PC-3 (cell line): ENCODE measurements around the gene RPS15. TPM values are rescaled to one million over a fixed set of nuclear protein-coding genes. Genes with fewer than 3 reads are reported as not detected.

Source experiments
- ATAC-seq: fragments of 200-7000 bp; cut with Tn5 transposase; 2 replicates; pipeline ENCODE4 v1.9.1; 2020; ENCODE audit warnings: mild to moderate bottlenecking, moderate library complexity
- BruUV-seq: library from RNA; stranded (reverse); fragments of 400-500 nt; replicated peaks from 2 replicates; lab custom pipeline; 2021; lab: Mats Ljungman, UMichigan
- CTCF ChIA-PET: fragments of 300-600 bp; sonication (Branson Sonifier 250); formaldehyde crosslinking; loops from one replicate; lab custom pipeline; 2022; ENCODE audit warnings: antibody characterized with exemption; lab: Charles Lee
- POLR2A ChIA-PET: fragments of 300-600 bp; sonication (Branson Sonifier 250); formaldehyde crosslinking; loops from one replicate; lab custom pipeline; 2022; ENCODE audit warnings: antibody characterized with exemption; ENCODE audit not compliant: unreplicated experiment; lab: Charles Lee
- DNase-seq: peaks from one replicate; pipeline ENCODE4 v3.0.0-alpha.2; 2015
- H2AFZ ChIP-seq: fragments of 300-600 bp; sonication (generic); 2 replicates; pipeline ENCODE4 v1.6.0; 2016; ENCODE audit warnings: antibody characterized with exemption, low read length
- H3F3A ChIP-seq: fragments of 300-600 bp; sonication (generic); one replicate; pipeline ENCODE4 v1.6.0; 2017; ENCODE audit warnings: antibody characterized with exemption, low read length, control low read depth, mild to moderate bottlenecking; ENCODE audit not compliant: unreplicated experiment
- H3K27ac ChIP-seq: fragments of 300-600 bp; sonication (generic); 2 replicates; pipeline ENCODE4 v1.5.1; 2016; ENCODE audit warnings: mild to moderate bottlenecking, low read length
- H3K27me3 ChIP-seq: fragments of 300-600 bp; sonication (generic); 2 replicates; pipeline ENCODE4 v1.6.1; 2016; ENCODE audit warnings: low read length, mixed read lengths
- H3K36me3 ChIP-seq: fragments of 300-600 bp; sonication (generic); 2 replicates; pipeline ENCODE4 v1.6.1; 2016; ENCODE audit warnings: low read depth, mixed run types, low read length, mixed read lengths
- H3K4me1 ChIP-seq: fragments of 300-600 bp; sonication (generic); 2 replicates; pipeline ENCODE4 v1.5.1; 2016; ENCODE audit warnings: low read length; ENCODE audit not compliant: insufficient read depth
- H3K4me2 ChIP-seq: fragments of 300-600 bp; sonication (generic); 2 replicates; pipeline ENCODE4 v1.6.0; 2016; ENCODE audit warnings: low read length
- H3K4me3 ChIP-seq: fragments of 300-600 bp; sonication (generic); 2 replicates; pipeline ENCODE4 v1.5.1; 2016; ENCODE audit warnings: mild to moderate bottlenecking, low read length, mixed read lengths
- H3K79me2 ChIP-seq: fragments of 300-600 bp; sonication (generic); 2 replicates; pipeline ENCODE4 v1.6.1; 2017; ENCODE audit warnings: low read length, mixed read lengths
- H3K9ac ChIP-seq: fragments of 300-600 bp; sonication (generic); 2 replicates; pipeline ENCODE4 v1.6.0; 2016; ENCODE audit warnings: mild to moderate bottlenecking, low read length
- H3K9me2 ChIP-seq: fragments of 300-600 bp; sonication (generic); replicated peaks from 2 replicates; pipeline ENCODE4 v1.6.1; 2016; ENCODE audit warnings: mixed run types, low read length, mixed read lengths
- H3K9me3 ChIP-seq: fragments of 300-600 bp; sonication (generic); 2 replicates; pipeline ENCODE4 v1.6.1; 2016; ENCODE audit warnings: low read length, mixed read lengths
- H4K20me1 ChIP-seq: fragments of 300-600 bp; sonication (generic); 2 replicates; pipeline ENCODE4 v1.6.1; 2016; ENCODE audit warnings: low read length, mixed read lengths
- CTCF ChIP-seq: fragments of 300-600 bp; sonication (generic); conservative IDR thresholded peaks from 2 replicates; pipeline ENCODE4 v1.5.1; 2017; ENCODE audit warnings: antibody characterized with exemption, low read depth, mild to moderate bottlenecking, low read length
- EZH2 ChIP-seq: fragments of 300-600 bp; sonication (generic); IDR thresholded peaks from one replicate; pipeline ENCODE4 v1.6.1; 2017; ENCODE audit warnings: antibody characterized with exemption, mild to moderate bottlenecking, low read length; ENCODE audit not compliant: unreplicated experiment
- EZH2phosphoT487 ChIP-seq: fragments of 300-600 bp; sonication (generic); IDR thresholded peaks from 2 replicates; pipeline ENCODE4 v1.6.1; 2018; ENCODE audit warnings: mild to moderate bottlenecking, antibody characterized with exemption, low read length, borderline replicate concordance
- intact Hi-C: fragments of 100-400 bp; cut with micrococcal nuclease; formaldehyde crosslinking; loops from 2 replicates; pipeline ENCODE4 v1.9.0; 2023
- total RNA-seq: library from RNA; depleted of rRNA; stranded (reverse); fragments of >200 nt; gene quantifications from 2 replicates; pipeline ENCODE4 v1.2.3, GENCODE V29; 2014

The RPS15 gene
- total RNA-seq, 1 experiment from 2014 or later, result 1,797 TPM

GRCh38 chr19:1417145-1417544 is 21.1 kb upstream of the RPS15 start:
- intact Hi-C loops, result no loop called here
- Histone ChIP-seq H3K9me3 (no peaks in the 10 kb centered on the region), H3F3A (peaks cover 7% of the 10 kb centered on the region), H3K36me3 (peaks cover 29% of the 10 kb centered on the region; the same call in 1 of the 2 replicates), H3K9me2 (no peaks in the 10 kb centered on the region), H3K9ac (no peak overlapping the region), H2AFZ (no peak overlapping the region), H3K4me1 (peaks cover 20% of the 10 kb centered on the region), H3K27me3 (no peaks in the 10 kb centered on the region), H4K20me1 (peaks cover 28% of the 10 kb centered on the region; the same call in 1 of the 2 replicates), H3K79me2 (peaks cover 78% of the 10 kb centered on the region), H3K4me2 (no peak overlapping the region), H3K4me3 (no peak overlapping the region), H3K27ac (no peak overlapping the region)
- ChIA-PET POLR2A (no interaction called here), CTCF (no interaction called here)
- ATAC-seq (no peak), DNase-seq (no peak)
- TF ChIP-seq EZH2phosphoT487 (no peak), EZH2 (no peak), CTCF (no peak)
- BruUV-seq, result no TSS peak

- no TSS peak for BruUV-seq
These were observed 20.3 kb upstream of the RPS15 start for GRCh38 chr19:1417681-1418495.

GRCh38 chr19:1418496-1418775 is 19.8 kb upstream of the RPS15 start:
- H3K9me3 ChIP-seq, result no peaks in the 10 kb centered on the region
- DNase-seq, result no peak
- no peak for ATAC-seq
- H3K27ac ChIP-seq, result no peak overlapping the region
- no peak overlapping the region for H2AFZ ChIP-seq
- ChIA-PET POLR2A (no interaction called here), CTCF (no interaction called here)
- BruUV-seq, result no TSS peak
- H3K4me3 ChIP-seq, result no peak overlapping the region
- H3K9ac ChIP-seq, result no peak overlapping the region
- no peak overlapping the region for H3K4me2 ChIP-seq
- H3K36me3 ChIP-seq, result peaks cover 29% of the 10 kb centered on the region; the same call in 1 of the 2 replicates
- peaks cover 24% of the 10 kb centered on the region; the same call in 1 of the 2 replicates for H4K20me1 ChIP-seq
- H3K4me1 ChIP-seq, result peaks cover 20% of the 10 kb centered on the region
- no peaks in the 10 kb centered on the region for H3K9me2 ChIP-seq
- TF ChIP-seq EZH2 (no peak), CTCF (no peak), EZH2phosphoT487 (no peak)
- intact Hi-C loops, result no loop called here
- H3K79me2 ChIP-seq, result peaks cover 71% of the 10 kb centered on the region
- no peaks in the 10 kb centered on the region for H3K27me3 ChIP-seq
- peaks cover 7% of the 10 kb centered on the region for H3F3A ChIP-seq

More at GRCh38 chr19:1417681-1418495, 20.3 kb upstream of the RPS15 start:
- intact Hi-C loops, result no loop called here
- ChIA-PET CTCF (no interaction called here), POLR2A (no interaction called here)
- ATAC-seq (no peak), DNase-seq (no peak)
- Histone ChIP-seq H3K9me2 (no peaks in the 10 kb centered on the region), H3K79me2 (peaks cover 73% of the 10 kb centered on the region), H3F3A (peaks cover 7% of the 10 kb centered on the region), H3K4me1 (peaks cover 20% of the 10 kb centered on the region), H2AFZ (no peak overlapping the region), H3K27ac (no peak overlapping the region), H3K27me3 (no peaks in the 10 kb centered on the region), H3K9me3 (no peaks in the 10 kb centered on the region), H3K36me3 (peaks cover 29% of the 10 kb centered on the region; the same call in 1 of the 2 replicates), H3K4me2 (no peak overlapping the region), H3K4me3 (no peak overlapping the region), H3K9ac (no peak overlapping the region), H4K20me1 (peaks cover 24% of the 10 kb centered on the region; the same call in 1 of the 2 replicates)
- no peak for TF ChIP-seq EZH2
